Measurements from ENCODE around the gene CCDC27.

GRCh38 chr1:3702528-3702927 lies 49.7 kb upstream of the CCDC27 start:
- no peak for TF ChIP-seq POLR2A (IDR thresholded peaks at IDR 0.05)
- no peak for TF ChIP-seq CTCF (IDR thresholded peaks at IDR 0.05)
